Measurements from ENCODE around the gene NFX1. TPM values are rescaled to one million over a fixed set of nuclear protein-coding genes. Genes with fewer than 3 reads are reported as not detected.
A peak's percentile ranks its signal among the peaks of the same experiment; 100 is the strongest.
"Not testable (repeated sequence)": the region's sequence is repeated elsewhere in the genome, so short reads cannot be mapped to it uniquely, and the experiment has no call there.

The NFX1 gene
- total and polyA plus RNA-seq, 2 donors (not counting 1 experiment from before 2014, with no cell fraction given), result 30.2 to 39.5 TPM

DNA sequence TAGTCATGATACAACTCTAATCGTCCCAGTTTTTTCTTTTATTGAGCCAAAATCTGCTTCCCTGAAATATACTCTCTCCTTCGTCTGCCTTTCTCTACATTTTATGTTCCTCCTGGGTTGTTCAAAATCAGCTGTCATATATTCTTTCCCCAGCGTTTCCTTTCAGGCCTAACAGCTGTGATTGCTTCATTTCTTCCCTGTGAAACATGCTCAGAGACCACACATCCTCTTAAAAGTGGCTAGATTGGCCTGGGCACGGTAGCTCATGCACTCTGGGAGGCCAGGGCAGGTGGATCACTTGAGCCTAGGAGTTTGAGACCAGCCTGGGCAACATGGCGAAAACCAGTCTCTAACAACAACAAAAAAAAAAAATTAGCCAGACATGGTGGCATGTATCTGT lies 25.1 kb downstream of the NFX1 start:
- Histone ChIP-seq H3K4me3 (replicated peaks in 1 of 4; ENCODE audit: control extremely low read depth in 1 of 4, insufficient read depth in 1 of 4, low read depth in 3 of 4, low read length in 4 of 4) (no peak overlapping the region), H3K79me2 (ENCODE audit: control insufficient read depth, insufficient read depth, low read length) (no peaks in the 10 kb centered on the region), H3K9me3 (ENCODE audit: control insufficient read depth, insufficient read depth, low read depth, low read length) (no peaks in the 10 kb centered on the region), H3K27me3 (ENCODE audit: control insufficient read depth, insufficient read depth, low read length) (no peaks in the 10 kb centered on the region), H3K36me3 (ENCODE audit: control insufficient read depth, insufficient read depth, low read length) (peaks cover 20% of the 10 kb centered on the region), H3K4me2 (ENCODE audit: extremely low read depth, insufficient read depth, low read length) (no peak overlapping the region), H3K9ac (ENCODE audit: insufficient read depth, low read length) (no peak overlapping the region), H2AFZ (ENCODE audit: low read length) (no peak overlapping the region), H3K27ac (ENCODE audit: insufficient read depth, low read length) (no peak overlapping the region), H3K4me1 (ENCODE audit: control insufficient read depth, extremely low read depth, insufficient read depth, low read length) (peaks cover 14% of the 10 kb centered on the region), H4K20me1 (ENCODE audit: control insufficient read depth, extremely low read depth, insufficient read depth, low read length) (no peaks in the 10 kb centered on the region)
- no peak for DNase-seq (ENCODE audit: low read depth in 2 of 2)
- TF ChIP-seq, protein P1, sequence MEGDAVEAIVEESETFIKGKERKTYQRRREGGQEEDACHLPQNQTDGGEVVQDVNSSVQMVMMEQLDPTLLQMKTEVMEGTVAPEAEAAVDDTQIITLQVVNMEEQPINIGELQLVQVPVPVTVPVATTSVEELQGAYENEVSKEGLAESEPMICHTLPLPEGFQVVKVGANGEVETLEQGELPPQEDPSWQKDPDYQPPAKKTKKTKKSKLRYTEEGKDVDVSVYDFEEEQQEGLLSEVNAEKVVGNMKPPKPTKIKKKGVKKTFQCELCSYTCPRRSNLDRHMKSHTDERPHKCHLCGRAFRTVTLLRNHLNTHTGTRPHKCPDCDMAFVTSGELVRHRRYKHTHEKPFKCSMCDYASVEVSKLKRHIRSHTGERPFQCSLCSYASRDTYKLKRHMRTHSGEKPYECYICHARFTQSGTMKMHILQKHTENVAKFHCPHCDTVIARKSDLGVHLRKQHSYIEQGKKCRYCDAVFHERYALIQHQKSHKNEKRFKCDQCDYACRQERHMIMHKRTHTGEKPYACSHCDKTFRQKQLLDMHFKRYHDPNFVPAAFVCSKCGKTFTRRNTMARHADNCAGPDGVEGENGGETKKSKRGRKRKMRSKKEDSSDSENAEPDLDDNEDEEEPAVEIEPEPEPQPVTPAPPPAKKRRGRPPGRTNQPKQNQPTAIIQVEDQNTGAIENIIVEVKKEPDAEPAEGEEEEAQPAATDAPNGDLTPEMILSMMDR (conservative IDR thresholded peaks at IDR 0.05 in 1 of 2, IDR thresholded peaks at IDR 0.05 in 1 of 2; ENCODE audit: low read depth in 1 of 2, low read length in 2 of 2), result no peak
- TF ChIP-seq EZH2 (IDR thresholded peaks at IDR 0.05; ENCODE audit: low read length, missing control alignments), result no peak

DNA sequence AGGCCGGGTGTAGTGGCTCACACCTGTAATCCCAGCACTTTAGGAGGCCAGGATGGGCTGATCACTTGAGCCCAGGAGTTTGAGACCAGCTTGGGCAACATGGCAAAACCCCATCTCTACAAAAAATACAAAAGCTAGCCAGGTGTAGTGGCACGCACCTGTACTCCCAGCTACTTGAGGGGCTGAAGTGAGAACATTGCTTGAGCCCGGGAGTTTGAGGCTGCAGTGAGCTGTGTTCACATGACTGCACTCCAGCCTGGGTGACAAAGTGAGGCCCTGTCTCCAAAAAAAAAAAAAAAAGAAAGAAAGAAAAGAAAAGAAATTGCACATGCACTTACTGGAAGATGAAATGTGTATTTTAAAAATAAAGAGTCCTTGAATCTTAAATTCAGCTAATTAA lies 26.8 kb downstream of the NFX1 start:
- not testable (repeated sequence) for H3K27ac ChIP-seq (ENCODE audit: insufficient read depth, low read length); DNase-seq (ENCODE audit: low read depth in 2 of 2); H3K79me2 ChIP-seq (ENCODE audit: control insufficient read depth, insufficient read depth, low read length); H3K9me3 ChIP-seq (ENCODE audit: control insufficient read depth, insufficient read depth, low read depth, low read length); H4K20me1 ChIP-seq (ENCODE audit: control insufficient read depth, extremely low read depth, insufficient read depth, low read length); H3K4me2 ChIP-seq (ENCODE audit: extremely low read depth, insufficient read depth, low read length); H3K4me3 ChIP-seq (replicated peaks in 1 of 4; ENCODE audit: control extremely low read depth in 1 of 4, insufficient read depth in 1 of 4, low read depth in 3 of 4, low read length in 4 of 4); H3K9ac ChIP-seq (ENCODE audit: insufficient read depth, low read length); H2AFZ ChIP-seq (ENCODE audit: low read length); H3K27me3 ChIP-seq (ENCODE audit: control insufficient read depth, insufficient read depth, low read length)
- H3K36me3 ChIP-seq (ENCODE audit: control insufficient read depth, insufficient read depth, low read length), result peaks cover 19% of the 10 kb centered on the region
- peaks cover 21% of the 10 kb centered on the region for H3K4me1 ChIP-seq (ENCODE audit: control insufficient read depth, extremely low read depth, insufficient read depth, low read length)

- no peak for TF ChIP-seq EZH2 (IDR thresholded peaks at IDR 0.05; ENCODE audit: low read length, missing control alignments)
- TF ChIP-seq, protein P1 (conservative IDR thresholded peaks at IDR 0.05 in 1 of 2, IDR thresholded peaks at IDR 0.05 in 1 of 2; ENCODE audit: low read depth in 1 of 2, low read length in 2 of 2), result no peak
- H3K36me3 ChIP-seq (ENCODE audit: control insufficient read depth, insufficient read depth, low read length), result peaks cover 22% of the 10 kb centered on the region
- DNase-seq (ENCODE audit: low read depth in 2 of 2), result no peak
Observed at GRCh38 chr9:33318225-33318624, 27.9 kb downstream of the NFX1 start.

More at GRCh38 chr9:33318225-33318624, 27.9 kb downstream of the NFX1 start:
- Histone ChIP-seq H3K4me3 (replicated peaks in 1 of 4; ENCODE audit: control extremely low read depth in 1 of 4, insufficient read depth in 1 of 4, low read depth in 3 of 4, low read length in 4 of 4) (no peak overlapping the region), H3K79me2 (ENCODE audit: control insufficient read depth, insufficient read depth, low read length) (no peaks in the 10 kb centered on the region), H2AFZ (ENCODE audit: low read length) (no peak overlapping the region), H3K4me1 (ENCODE audit: control insufficient read depth, extremely low read depth, insufficient read depth, low read length) (peaks cover 21% of the 10 kb centered on the region), H3K27me3 (ENCODE audit: control insufficient read depth, insufficient read depth, low read length) (no peaks in the 10 kb centered on the region), H3K9me3 (ENCODE audit: control insufficient read depth, insufficient read depth, low read depth, low read length) (no peaks in the 10 kb centered on the region), H4K20me1 (ENCODE audit: control insufficient read depth, extremely low read depth, insufficient read depth, low read length) (no peaks in the 10 kb centered on the region), H3K27ac (ENCODE audit: insufficient read depth, low read length) (peak overlapping the region; percentile 94), H3K4me2 (ENCODE audit: extremely low read depth, insufficient read depth, low read length) (no peak overlapping the region), H3K9ac (ENCODE audit: insufficient read depth, low read length) (no peak overlapping the region)

Data from fibroblast of lung (primary cell).